SK-N-SH treated with all-trans-retinoic acid at 6 μM for 48 hours (cell line): ENCODE data around the gene MESD.

ENCODE experiments used
- ATAC-seq: fragments of 200-7000 bp; cut with Tn5 transposase; 3 replicates; pipeline ENCODE4 v1.9.1; 2020; ENCODE audit warnings: mild to moderate bottlenecking, moderate library complexity
- ARNTL ChIP-seq: fragments of 450-650 bp; formaldehyde crosslinking; IDR thresholded peaks from 2 replicates; pipeline ENCODE4 v1.5.0; 2020; ENCODE audit warnings: low read depth, mild to moderate bottlenecking, moderate library complexity, borderline replicate concordance
- BACH2 ChIP-seq: fragments of 250-450 bp; sonication (Bioruptor Pico); IDR thresholded peaks from 2 replicates; pipeline ENCODE4 v1.9.0; 2021; ENCODE audit warnings: mild to moderate bottlenecking, borderline replicate concordance
- CSDC2 ChIP-seq: fragments of 250-450 bp; sonication (Bioruptor Pico); IDR thresholded peaks from 2 replicates; pipeline ENCODE4 v1.5.0; 2020; ENCODE audit warnings: mild to moderate bottlenecking, moderate library complexity
- ESRRG ChIP-seq: fragments of 250-450 bp; sonication (Bioruptor Pico); IDR thresholded peaks from 2 replicates; pipeline ENCODE4 v1.6.1; 2021; ENCODE audit warnings: mild to moderate bottlenecking
- GLIS3 ChIP-seq: fragments of 250-450 bp; sonication (Bioruptor Pico); IDR thresholded peaks from 2 replicates; pipeline ENCODE4 v1.5.0; 2020; ENCODE audit warnings: mild to moderate bottlenecking, moderate library complexity
- ISL1 ChIP-seq: fragments of 250-450 bp; sonication (Bioruptor Pico); IDR thresholded peaks from 2 replicates; pipeline ENCODE4 v2.1.2; 2022; ENCODE audit warnings: mild to moderate bottlenecking, moderate library complexity
- OSR1 ChIP-seq: fragments of 250-450 bp; sonication (Bioruptor Pico); IDR thresholded peaks from 2 replicates; pipeline ENCODE4 v1.8.0; 2022; ENCODE audit warnings: moderate library complexity, mild to moderate bottlenecking, inconsistent platforms
- POU6F1 ChIP-seq: fragments of 250-450 bp; sonication (Bioruptor Pico); IDR thresholded peaks from 2 replicates; pipeline ENCODE4 v1.8.0; 2021; ENCODE audit warnings: low read depth, mild to moderate bottlenecking, moderate library complexity, borderline replicate concordance
- PPARA ChIP-seq: fragments of 250-450 bp; sonication (Bioruptor Pico); IDR thresholded peaks from 2 replicates; pipeline ENCODE4 v1.5.0; 2020; ENCODE audit warnings: mild to moderate bottlenecking, borderline replicate concordance
- RARB ChIP-seq: fragments of 250-450 bp; sonication (Bioruptor Pico); IDR thresholded peaks from 2 replicates; pipeline ENCODE4 v1.8.0; 2021; ENCODE audit warnings: mild to moderate bottlenecking, moderate library complexity
- SNAI2 ChIP-seq: fragments of 250-450 bp; sonication (Bioruptor Pico); IDR thresholded peaks from 2 replicates; pipeline ENCODE4 v1.5.0; 2020; ENCODE audit warnings: mild to moderate bottlenecking, moderate library complexity
- TCF4 ChIP-seq: fragments of 250-450 bp; sonication (Bioruptor Pico); IDR thresholded peaks from 2 replicates; pipeline ENCODE4 v1.8.0; 2021; ENCODE audit warnings: mild to moderate bottlenecking, moderate library complexity, borderline replicate concordance
- TOX ChIP-seq: fragments of 250-450 bp; sonication (Bioruptor Pico); IDR thresholded peaks from 2 replicates; pipeline ENCODE4 v1.8.0; 2021; ENCODE audit warnings: mild to moderate bottlenecking, moderate library complexity, borderline replicate concordance
- ZC3H10 ChIP-seq: fragments of 250-450 bp; sonication (Bioruptor Pico); IDR thresholded peaks from 2 replicates; pipeline ENCODE4 v1.5.1; 2021; ENCODE audit warnings: mild to moderate bottlenecking, moderate library complexity
- ZFP3 ChIP-seq: fragments of 250-450 bp; sonication (Bioruptor Pico); IDR thresholded peaks from 2 replicates; pipeline ENCODE4 v1.5.0; 2020; ENCODE audit warnings: mild to moderate bottlenecking, moderate library complexity
- ZFP30 ChIP-seq: fragments of 450-650 bp; formaldehyde crosslinking; IDR thresholded peaks from 2 replicates; pipeline ENCODE4 v1.5.0; 2022; ENCODE audit warnings: mild to moderate bottlenecking, moderate library complexity
- ZNF565 ChIP-seq: fragments of 450-650 bp; formaldehyde crosslinking; conservative IDR thresholded peaks from 2 replicates; pipeline ENCODE4 v1.5.0; 2020; ENCODE audit warnings: low read depth, mild to moderate bottlenecking, moderate library complexity
- ZNF70 ChIP-seq: fragments of 450-650 bp; formaldehyde crosslinking; IDR thresholded peaks from 2 replicates; pipeline ENCODE4 v1.5.0; 2020; ENCODE audit warnings: mild to moderate bottlenecking, moderate library complexity
- TF ChIP-seq, protein P1 (sequence below): fragments of 250-450 bp; sonication (Bioruptor Pico); IDR thresholded peaks from 2 replicates; pipeline ENCODE4 v1.5.0; 2020; ENCODE audit warnings: mild to moderate bottlenecking, moderate library complexity
- TF ChIP-seq, protein P2 (sequence below): fragments of 250-450 bp; sonication (Bioruptor Pico); IDR thresholded peaks from 2 replicates; pipeline ENCODE4 v1.5.1; 2021; ENCODE audit warnings: mild to moderate bottlenecking, moderate library complexity

The MESD gene

GRCh38 chr15:80957556-80957955 is 32.1 kb downstream of the MESD start:
- no peak for ATAC-seq
- TF ChIP-seq RARB (CRISPR knock-in tag) (no peak), CSDC2 (no peak), BACH2 (CRISPR knock-in tag) (no peak), ZNF70 (no peak), ISL1 (CRISPR knock-in tag) (no peak), OSR1 (CRISPR knock-in tag) (no peak), ARNTL (no peak), TCF4 (no peak), GLIS3 (CRISPR knock-in tag) (no peak), PPARA (CRISPR knock-in tag) (no peak)
- TF ChIP-seq, protein P1, sequence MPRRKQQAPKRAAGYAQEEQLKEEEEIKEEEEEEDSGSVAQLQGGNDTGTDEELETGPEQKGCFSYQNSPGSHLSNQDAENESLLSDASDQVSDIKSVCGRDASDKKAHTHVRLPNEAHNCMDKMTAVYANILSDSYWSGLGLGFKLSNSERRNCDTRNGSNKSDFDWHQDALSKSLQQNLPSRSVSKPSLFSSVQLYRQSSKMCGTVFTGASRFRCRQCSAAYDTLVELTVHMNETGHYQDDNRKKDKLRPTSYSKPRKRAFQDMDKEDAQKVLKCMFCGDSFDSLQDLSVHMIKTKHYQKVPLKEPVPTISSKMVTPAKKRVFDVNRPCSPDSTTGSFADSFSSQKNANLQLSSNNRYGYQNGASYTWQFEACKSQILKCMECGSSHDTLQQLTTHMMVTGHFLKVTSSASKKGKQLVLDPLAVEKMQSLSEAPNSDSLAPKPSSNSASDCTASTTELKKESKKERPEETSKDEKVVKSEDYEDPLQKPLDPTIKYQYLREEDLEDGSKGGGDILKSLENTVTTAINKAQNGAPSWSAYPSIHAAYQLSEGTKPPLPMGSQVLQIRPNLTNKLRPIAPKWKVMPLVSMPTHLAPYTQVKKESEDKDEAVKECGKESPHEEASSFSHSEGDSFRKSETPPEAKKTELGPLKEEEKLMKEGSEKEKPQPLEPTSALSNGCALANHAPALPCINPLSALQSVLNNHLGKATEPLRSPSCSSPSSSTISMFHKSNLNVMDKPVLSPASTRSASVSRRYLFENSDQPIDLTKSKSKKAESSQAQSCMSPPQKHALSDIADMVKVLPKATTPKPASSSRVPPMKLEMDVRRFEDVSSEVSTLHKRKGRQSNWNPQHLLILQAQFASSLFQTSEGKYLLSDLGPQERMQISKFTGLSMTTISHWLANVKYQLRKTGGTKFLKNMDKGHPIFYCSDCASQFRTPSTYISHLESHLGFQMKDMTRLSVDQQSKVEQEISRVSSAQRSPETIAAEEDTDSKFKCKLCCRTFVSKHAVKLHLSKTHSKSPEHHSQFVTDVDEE: no peak
- TF ChIP-seq, protein P2, sequence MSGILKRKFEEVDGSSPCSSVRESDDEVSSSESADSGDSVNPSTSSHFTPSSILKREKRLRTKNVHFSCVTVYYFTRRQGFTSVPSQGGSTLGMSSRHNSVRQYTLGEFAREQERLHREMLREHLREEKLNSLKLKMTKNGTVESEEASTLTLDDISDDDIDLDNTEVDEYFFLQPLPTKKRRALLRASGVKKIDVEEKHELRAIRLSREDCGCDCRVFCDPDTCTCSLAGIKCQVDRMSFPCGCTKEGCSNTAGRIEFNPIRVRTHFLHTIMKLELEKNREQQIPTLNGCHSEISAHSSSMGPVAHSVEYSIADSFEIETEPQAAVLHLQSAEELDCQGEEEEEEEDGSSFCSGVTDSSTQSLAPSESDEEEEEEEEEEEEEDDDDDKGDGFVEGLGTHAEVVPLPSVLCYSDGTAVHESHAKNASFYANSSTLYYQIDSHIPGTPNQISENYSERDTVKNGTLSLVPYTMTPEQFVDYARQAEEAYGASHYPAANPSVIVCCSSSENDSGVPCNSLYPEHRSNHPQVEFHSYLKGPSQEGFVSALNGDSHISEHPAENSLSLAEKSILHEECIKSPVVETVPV: no peak

DNA sequence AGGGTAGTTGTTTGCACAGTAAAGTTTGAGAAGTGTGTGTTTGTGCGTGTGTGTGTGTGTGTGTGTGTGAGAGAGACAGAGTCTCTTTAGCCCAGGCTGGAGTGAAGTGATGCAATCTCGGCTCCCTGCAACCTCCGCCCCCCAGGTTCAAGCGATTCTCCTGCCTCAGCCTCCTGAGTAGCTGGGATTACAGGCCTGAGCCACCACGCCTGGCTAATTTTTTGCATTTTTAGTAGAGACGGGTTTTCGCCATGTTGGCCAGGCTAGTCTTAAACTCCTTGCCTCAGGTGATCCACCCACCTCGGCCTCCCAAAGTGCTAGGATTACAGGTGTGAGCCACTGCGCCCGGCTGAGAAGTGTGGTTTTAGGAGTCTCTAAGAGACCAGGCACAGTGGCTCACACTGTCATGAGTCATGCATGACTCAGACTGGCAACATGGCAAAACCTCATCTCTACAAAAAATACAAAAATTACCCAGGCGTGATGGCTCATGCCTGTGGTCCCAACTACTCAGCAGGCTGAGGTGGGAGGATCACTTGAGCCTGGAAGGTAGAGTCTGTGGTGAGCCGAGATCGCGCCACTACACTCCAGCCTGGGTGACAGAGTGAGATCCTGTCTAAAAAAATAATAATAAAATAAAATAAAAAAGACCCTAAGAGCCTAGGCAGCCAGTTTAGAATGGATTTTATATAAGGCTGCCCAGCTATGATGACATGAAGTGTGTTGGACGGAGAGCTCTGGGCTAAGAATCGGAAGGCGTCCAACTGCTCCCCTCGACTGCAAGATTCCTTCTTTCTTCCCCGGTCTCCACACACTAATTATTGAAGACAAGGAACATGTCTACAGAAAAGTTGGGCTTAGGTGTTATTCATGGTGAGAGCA is 33.8 kb downstream of the MESD start:
- peak; percentile 95 for ATAC-seq

GRCh38 chr15:80953953-80954778 is 35.5 kb downstream of the MESD start:
- no peak for ATAC-seq
- TF ChIP-seq ZFP3 (CRISPR knock-in tag) (no peak), ZC3H10 (CRISPR knock-in tag) (no peak), ESRRG (CRISPR knock-in tag) (no peak)

GRCh38 chr15:80953001-80953952 is 36.3 kb downstream of the MESD start:
- TF ChIP-seq CSDC2: no peak
- no peak for TF ChIP-seq BACH2 (CRISPR knock-in tag)
- ATAC-seq: no peak

- ATAC-seq: no peak
- TF ChIP-seq OSR1 (CRISPR knock-in tag) (no peak), ZNF70 (no peak), ZFP3 (CRISPR knock-in tag) (no peak), SNAI2 (CRISPR knock-in tag) (no peak), TCF4 (no peak), TOX (CRISPR knock-in tag) (no peak), POU6F1 (no peak), ZFP30 (no peak), ZNF565 (CRISPR knock-in tag) (no peak), PPARA (CRISPR knock-in tag) (no peak)
- TF ChIP-seq, protein P2: no peak
- TF ChIP-seq, protein P1: no peak
Observed at GRCh38 chr15:80951941-80952340, 37.7 kb downstream of the MESD start.
